Activated CD4-positive, CD25-positive, alpha-beta regulatory T cell treated with anti-CD3 and anti-CD28 coated beads, Interleukin-2, amount 50 U/mL, for 72 hours (primary cell): ENCODE results near the gene PWWP3B.
"Not testable (repeated sequence)": the region's sequence is repeated elsewhere in the genome, so short reads cannot be mapped to it uniquely, and the experiment has no call there.

ENCODE experiments used
- DNase-seq: peaks from one replicate; pipeline ENCODE4 v3.0.0; 2021

PWWP3B gene

GRCh38 chrX:106168107-106168506, at the start of gene PWWP3B:
PWWP3B (plus strand) TSS chrX:106168305; CDS start chrX:106205433, 37,128 bp downstream.
- DNase-seq: no peak

DNA sequence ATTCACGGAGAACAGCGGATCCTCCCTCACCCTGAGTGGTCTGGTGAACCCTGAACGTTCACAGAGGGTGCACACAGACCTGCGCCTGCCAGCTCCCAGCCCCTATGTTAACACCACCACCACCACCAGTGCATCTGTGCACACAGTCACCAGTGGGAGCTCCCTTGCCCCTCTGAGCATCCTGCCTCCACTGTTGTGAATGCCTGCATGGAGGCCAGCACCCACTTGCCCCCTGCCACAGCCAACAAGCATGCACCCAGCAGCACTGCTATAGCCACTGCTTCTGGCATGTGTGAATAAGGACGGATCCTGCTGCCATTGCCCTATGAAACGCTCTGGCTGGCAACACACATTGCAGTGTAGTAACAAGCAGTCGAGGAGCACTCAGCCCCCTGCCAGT, 29.1 kb upstream of the PWWP3B start:
- DNase-seq: no peak

DNA sequence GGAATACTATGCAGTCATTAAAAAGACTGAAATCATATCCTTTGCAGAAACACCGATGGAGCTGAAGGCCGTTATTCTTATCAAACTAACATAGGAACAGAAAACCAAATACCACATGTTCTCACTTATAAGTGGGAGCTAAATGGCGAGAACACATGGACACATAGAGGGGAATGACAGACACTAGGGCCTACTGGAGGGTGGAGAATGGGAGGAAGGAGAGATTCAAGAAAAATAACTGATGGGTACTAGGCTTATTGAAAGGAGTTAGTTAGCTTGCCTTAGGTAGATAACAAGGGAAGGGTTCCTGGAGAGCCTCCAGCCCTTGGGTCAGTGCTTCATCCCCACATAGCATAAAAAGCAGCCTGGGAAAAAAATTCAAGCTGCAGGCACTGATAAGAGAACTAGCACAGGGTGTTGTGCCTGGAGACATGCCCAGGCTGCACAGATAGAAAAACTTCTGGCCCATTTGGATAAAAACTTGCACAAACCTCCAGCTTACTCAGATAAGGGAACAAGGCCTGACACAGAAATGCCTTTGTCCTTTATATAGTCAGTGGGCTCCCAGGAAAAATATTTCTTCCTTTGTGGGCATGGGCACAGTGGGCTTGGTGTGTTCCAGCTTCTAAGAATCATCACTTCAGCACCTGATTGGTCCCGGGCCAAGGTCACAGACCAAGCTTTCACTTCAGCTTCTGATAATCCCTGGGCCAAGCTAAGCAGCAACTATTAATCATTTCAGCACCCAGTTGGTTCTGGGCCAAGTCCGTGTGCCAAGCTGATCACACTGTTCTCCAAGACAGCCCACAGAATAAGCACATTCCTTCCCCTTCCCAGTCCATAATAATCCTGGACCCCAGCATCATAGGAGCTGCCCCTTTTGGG, 23.1 kb upstream of the PWWP3B start:
- no peak for DNase-seq

DNA sequence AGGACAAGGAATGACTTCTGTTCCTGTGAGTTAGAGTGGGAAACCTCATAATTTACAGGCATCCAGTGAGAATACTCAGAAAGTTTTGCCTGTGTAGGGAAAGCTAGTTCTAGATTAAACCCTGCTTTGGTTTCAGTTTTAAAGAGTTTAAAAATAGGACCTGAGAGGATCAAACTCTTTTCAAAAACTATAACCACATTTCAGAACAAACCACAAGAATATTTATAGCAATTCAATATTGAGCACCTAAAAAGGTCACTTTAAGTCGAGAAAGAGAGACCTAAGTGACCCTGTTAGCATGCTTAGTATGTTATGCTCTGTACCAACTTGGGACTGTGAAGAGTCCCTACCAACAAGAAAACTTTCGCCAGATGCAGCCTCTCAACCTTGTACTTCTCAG, 17.4 kb upstream of the PWWP3B start:
- DNase-seq: no peak

DNA sequence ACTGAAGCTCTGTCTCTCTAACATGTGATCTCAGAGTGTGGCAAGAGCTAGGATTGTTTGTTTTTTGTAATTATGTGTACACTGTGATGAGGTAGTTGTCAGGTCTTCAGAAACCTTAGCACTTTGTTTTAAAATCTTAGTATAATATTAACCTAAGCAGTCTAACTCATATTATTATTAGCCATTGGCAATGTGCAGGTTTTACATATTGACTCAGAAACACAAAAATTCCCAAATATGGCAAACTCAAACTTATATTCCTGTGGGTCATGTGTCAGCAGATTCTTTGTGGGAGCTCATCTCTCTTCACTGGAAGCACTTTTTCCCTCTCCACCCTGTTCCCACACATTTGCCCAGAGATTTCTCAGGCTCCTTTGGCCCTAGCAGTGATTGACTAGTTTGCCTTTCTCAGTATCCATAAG, 8.2 kb upstream of the PWWP3B start:
- DNase-seq: no peak

DNA sequence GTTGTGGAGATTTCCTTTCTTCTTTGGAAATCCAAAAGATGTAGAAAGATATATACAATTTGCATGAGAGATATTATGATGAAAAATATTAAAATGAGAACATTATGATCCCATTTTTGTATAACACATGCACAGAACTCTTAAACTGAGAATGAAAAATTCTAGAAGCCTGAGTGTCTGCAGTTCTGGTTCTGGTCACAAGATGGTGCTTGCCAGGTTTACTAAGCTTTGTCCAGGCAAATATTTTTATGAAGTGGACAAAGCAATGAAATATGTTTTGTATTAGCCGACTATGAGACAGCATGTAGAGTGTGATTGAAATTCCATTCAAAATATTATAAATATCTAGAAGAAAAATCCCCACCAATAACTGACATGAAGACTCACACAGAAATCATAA, 2.2 kb downstream of the PWWP3B start:
- no peak for DNase-seq

GRCh38 chrX:106171293-106171820, 3.3 kb downstream of the PWWP3B start:
- no peak for DNase-seq

DNA sequence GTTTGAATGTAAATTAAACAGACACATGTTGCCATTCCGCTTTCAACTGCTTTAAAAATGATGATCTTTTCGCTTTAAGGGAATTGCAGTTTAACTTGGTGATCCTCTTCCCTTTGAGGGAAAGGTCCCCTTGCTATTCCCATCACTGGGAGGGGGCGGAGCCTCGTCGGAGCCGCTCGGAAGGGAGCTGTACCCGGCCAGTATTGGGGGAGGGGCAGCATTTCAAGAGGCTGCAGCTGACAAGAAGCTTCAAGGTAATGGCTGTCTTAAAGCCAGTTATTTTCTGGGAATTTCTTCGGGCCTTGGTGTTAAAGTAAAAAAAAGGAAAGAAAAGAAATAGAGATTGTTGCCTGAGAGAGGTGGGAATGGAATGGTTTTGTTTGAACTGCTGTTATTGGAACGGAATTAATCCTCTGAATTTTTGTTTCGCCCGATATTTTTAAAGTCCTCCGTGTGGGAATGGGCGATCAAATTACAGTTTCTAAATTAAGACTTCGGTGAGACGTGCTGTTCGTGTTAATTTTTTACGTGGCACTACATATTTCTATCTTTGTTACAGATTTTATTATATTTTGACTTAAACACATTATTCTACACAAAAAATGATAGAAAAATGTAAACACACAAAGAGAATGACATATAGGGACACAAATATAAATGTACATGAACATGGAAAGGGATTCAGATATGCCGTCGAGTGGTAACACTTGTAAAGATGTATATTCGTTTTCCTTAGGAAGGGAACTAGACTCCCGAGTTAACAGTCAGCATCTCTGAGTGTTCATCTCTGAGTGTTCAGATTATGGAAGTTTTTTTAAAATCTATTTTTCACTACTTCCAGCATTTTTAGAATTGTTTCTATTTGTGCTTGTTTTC, 9.2 kb downstream of the PWWP3B start:
- no peak for DNase-seq

GRCh38 chrX:106177982-106178321, 9.8 kb downstream of the PWWP3B start:
- no peak for DNase-seq

GRCh38 chrX:106178826-106179225, 10.7 kb downstream of the PWWP3B start:
- DNase-seq: no peak

GRCh38 chrX:106183685-106184084, 15.6 kb downstream of the PWWP3B start:
- not testable (repeated sequence) for DNase-seq

- DNase-seq: no peak
Observed at GRCh38 chrX:106201502-106202178, 33.5 kb downstream of the PWWP3B start.

DNA sequence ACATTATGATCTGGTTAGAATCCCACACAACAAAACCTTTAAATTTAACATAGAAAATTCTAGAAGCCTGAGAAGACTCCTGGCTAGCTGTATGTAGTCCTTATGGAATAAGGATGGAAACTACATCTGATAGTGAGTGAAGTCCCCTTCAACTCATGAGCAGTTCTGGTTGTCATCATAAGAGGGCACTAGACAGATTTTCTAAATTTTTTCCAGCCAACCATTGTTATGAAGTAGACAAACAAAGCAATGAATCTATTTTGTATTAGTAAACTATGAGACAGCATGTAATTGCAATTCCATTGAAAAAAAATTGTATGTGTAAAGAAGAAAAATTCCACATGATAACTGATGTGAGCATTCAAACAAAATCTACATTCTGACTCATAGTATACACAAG, 35.2 kb downstream of the PWWP3B start:
- no peak for DNase-seq

- no peak for DNase-seq
Observed at GRCh38 chrX:106208154-106208553, 40.0 kb downstream of the PWWP3B start.
